HG03097 (cell line): ENCODE measurements around the gene NEUROD1.
A peak's percentile ranks its signal among the peaks of the same experiment; 100 is the strongest.

Experiments used
- ATAC-seq: cut with Tn5 transposase; IDR thresholded peaks from one replicate; pipeline ENCODE4 v1.9.1; 2021; ENCODE audit not compliant: unreplicated experiment, low FRiP score

NEUROD1 gene

DNA sequence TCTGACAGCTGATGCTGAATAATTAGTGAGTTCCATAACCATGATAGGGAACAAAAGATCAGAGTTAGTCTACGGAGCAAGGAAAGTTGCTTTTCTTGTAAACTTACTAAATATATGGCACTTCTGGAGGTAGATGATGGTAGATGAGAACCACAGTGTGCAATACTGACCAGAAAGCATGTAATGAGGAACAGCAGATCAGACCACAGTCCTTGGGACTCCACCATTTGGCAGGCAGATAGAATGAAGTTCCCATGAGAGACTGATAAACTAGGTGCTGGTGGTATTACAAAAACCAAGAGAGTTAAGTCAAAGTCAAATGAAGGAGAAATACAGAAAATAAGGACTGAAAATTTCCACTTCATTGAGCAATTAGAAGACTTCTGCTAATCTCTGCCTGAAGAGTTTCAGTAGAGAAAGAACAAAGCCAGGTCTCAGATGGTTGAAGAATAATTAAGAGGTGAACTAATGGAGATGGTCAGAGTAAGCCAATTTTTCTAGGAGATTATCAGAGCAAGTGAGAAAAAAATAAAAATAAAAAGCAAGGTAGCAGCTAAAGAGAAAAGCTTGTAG lies 33.8 kb downstream of the NEUROD1 start:
- ATAC-seq = no peak

DNA sequence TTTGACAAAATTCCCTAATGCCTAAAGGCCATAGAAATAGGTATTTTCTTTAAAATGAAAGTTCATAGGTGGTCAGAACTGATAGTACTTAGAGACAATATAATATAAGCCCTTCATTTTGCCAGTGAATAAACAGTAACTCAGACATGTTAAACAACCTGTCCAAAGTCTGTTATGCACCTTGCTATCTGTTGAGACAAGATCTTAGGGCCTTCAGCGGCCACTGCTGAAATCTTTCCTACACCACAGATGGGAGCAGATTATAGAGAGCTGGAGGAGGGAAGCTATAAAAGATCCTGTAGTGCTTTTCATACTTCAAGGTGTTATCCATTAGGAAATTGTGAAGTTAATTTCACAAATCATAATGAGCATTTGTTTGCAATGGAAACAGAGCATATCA lies 37.2 kb downstream of the NEUROD1 start:
- no peak for ATAC-seq

DNA sequence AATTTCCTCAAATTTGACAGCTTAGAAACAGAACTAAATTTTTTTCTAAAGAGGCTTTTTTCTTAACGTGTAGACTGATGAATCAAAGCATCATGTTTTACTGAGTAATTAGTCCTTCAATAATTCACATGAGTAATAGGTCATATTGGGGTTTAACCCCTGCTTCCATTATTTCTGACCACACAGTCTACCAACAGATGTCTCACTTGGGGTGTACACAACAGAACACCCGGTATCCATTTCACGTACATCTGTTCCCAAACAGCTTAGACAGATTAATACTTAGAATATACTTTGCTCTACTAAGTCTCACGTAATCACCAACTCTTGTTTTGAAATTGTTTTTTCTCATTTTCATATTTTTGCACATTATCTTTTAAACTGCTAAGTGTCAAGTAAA lies 38.2 kb downstream of the NEUROD1 start:
- ATAC-seq = no peak

DNA sequence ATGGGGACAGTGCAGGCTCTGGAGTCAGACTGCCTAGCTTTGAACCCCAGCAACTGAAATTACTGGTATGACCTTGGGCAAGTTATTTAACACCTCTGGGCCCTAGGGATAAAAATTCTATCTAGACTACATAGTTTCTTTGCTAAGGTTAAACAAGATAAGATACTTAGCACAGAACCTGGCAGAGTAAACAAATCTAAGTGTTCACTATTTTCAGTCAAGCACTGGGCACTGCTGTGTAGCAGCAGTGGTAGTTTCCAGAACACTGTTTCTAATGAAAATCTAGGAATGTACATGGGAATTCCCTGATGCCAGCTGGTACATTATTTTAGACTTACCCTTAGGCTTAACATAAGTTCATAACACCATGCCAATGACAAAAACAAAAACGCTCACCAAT lies 40.6 kb downstream of the NEUROD1 start:
- no peak for ATAC-seq

DNA sequence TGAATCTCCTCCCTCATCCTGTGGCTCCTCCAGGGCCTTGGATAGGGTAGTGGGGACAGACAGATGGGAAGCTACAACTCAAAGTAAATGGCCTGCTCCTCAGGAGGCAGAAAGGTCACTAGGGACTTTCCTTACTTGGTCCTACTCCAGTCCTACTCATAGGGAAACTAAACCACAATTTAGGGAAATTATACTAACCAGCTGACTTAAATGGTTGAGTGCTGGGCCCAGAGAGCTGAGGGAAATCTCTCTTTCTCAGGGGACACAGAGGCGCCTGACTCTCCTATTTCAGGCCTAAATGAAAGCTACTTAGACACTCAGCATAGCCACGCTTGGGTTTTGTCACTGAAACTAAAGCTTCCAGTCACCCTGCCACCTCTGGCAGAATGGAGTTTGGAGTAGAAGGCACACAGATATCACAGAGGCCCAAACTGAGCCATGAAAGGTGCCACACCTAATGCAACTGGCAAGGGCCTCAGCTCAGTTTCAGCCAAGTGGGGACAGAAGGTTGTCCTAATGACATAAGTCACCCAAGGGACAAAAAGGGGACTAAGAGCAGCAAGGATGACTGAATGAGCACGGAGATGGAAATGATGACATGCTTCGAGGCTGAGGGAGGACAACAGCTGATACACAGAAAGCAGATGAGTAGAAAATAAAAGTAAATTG lies 47.5 kb downstream of the NEUROD1 start:
- peak; percentile 68 for ATAC-seq

DNA sequence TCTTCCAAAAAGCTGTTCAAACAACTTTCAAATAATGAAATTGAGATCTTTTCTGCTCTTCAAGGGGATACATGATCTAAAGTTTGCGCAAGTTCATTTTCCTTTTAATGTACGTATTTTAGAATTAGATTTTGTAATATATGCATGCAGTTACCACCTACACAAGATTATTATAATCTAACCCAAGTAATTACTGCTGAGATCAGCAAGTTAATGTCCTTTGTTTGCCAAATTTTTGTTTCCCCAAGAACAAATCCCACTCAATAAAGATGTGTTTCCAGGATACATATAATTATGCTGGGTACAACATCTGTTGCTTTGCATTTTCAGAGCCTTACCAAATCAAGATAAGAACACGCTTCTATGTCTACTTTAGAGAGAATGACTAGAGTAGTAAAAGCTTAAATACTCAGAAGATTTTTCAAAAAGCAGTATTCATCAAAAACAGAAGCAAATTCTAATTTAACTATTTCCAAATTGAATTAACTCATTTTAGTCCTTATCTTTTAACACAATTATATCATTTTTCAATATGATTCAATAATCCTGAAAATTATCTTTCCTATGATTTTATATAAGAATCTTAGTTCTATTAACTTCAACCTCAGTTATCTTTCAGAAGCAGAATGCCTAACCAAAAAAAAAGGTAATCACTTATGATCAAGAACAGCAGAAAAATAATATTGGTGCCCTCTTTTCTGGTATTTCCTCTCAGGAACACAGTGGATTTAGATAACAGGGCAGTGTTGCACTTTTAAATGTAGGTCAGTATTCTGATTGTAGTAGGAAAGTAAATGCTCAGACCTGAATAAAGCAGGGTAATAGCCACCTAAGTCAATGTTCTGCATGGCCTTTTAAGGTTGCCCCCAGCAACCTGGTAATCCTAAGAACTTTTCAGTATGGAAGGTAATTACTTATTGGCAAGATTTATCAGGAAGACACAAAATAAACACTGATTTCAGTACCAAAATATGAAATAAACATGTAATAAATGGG lies 51.4 kb downstream of the NEUROD1 start:
- ATAC-seq = no peak

DNA sequence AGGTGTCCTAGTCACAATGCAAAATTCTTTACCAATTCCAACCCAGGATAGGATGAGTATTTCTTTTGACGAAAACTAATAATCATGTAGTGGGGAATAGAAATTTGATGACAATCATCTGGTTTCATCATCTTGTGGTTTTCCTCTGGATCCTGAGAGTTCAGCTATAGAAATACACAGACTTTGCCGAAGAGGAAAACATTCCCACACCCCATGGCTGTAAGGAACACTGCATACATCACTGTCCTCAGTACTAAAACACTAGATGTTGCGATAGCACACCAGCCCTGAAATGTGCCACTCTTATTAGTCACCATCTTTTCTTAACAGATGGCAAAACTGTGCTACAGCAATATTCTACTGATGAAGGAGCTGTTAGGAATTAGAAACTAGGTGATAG lies 52.8 kb downstream of the NEUROD1 start:
- ATAC-seq = no peak

DNA sequence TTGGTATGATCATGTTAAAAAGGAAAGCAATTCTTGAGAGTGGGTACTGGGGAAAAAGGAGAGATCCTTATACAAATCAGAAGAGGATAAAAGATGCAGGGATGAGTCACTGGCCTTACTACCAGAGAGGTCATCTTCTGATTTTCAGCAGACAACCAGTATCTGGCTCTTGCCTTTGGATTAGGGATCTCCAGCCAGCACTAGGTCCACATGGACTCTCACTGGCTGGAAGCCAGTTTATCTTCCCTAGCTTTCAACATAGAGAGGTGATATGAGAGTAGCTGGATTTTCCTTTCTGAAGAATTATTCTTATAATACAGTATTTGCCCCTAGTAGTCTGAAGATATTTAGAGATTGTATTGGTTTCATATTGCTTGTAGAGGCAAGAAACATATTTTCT lies 53.6 kb downstream of the NEUROD1 start:
- ATAC-seq = no peak
